Measurements from ENCODE around the gene STN1.

The STN1 gene

DNA sequence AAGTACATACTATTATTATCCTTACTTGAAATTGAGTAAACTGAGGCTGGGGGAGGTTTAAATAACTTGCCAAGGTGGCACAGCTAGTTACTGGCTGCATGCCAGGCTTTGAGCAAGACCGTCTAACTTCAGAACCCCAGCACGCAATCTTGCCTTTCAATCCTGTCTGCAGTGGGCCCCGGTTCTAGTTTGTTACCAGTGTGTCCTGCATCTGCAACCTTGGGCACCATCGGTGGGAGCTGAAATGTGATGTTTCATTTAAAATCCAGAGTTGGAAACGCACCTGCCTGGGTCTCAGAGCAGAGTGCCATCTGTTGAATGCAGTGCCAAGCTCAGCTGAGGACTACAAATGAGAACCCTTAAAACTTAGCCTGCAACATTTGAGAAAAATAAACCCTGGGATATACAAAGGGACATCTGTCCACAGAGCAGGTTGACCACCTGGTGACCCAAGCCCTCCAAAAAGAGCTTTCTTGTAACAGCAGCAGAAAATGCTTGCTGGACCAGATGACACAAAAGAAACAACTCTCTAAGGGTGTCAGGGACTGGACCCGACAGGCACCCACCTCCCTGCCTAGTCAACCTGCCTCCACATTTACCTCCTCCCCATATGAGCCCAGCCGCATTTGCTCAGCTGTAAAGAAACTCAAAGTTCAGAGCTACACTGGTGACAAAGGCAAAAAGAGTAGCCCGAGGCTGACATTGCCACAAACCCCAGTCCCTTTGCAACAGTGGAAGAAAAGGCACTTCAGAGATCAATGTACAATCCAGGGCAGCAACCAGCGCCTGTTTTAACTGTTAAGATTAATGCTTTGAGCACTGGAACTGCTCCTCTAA, 64.3 kb downstream of the STN1 start:
- peak overlapping the region in 1 of 2 donors; percentile 75 for H3K9ac ChIP-seq (ENCODE audit: low read length in 2 of 2)
- H3K27ac ChIP-seq (ENCODE audit: low read length): peak overlapping the region; percentile 74
- H3K4me3 ChIP-seq (ENCODE audit: low read length in 2 of 2): peak overlapping the region; percentile 74 to 77
- no peaks in the 10 kb centered on the region for H3K36me3 ChIP-seq (ENCODE audit: control insufficient read depth in 2 of 2, insufficient read depth in 2 of 2, low read length in 2 of 2)
- peaks cover 55% of the 10 kb centered on the region for H3K4me1 ChIP-seq (ENCODE audit: control insufficient read depth, insufficient read depth, low read length)
- H3K9me3 ChIP-seq (ENCODE audit: control insufficient read depth in 2 of 2, low read length in 2 of 2): no peaks in the 10 kb centered on the region
- no peaks in the 10 kb centered on the region for H3K27me3 ChIP-seq (ENCODE audit: control insufficient read depth in 1 of 2, insufficient read depth in 2 of 2, low read length in 2 of 2)

DNA sequence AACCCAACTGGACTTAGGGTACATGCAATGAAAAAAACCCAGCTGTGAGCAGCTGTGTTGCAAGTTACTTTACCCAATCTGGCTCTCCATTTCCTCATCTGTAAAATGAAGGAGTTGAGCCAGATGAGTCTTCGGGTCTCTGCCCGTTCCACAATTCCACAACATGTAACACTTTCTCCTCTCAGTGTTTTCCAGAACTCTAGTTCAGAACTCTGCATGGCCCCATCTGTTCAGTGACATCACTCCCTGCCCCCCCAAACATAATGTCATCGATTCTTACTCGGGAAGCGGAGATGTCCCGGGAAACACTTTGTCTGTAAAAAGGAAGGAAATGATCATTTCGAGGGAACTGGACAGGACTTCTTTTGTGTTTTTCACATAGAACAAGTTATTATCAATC, 65.1 kb downstream of the STN1 start:
- Histone ChIP-seq H3K9me3 (ENCODE audit: control insufficient read depth in 2 of 2, low read length in 2 of 2) (no peaks in the 10 kb centered on the region), H3K36me3 (ENCODE audit: control insufficient read depth in 2 of 2, insufficient read depth in 2 of 2, low read length in 2 of 2) (no peaks in the 10 kb centered on the region), H3K4me1 (ENCODE audit: control insufficient read depth, insufficient read depth, low read length) (peaks cover 55% of the 10 kb centered on the region), H3K9ac (ENCODE audit: low read length in 2 of 2) (peak overlapping the region in 1 of 2 donors; percentile 75), H3K27ac (ENCODE audit: low read length) (peak overlapping the region; percentile 74), H3K27me3 (ENCODE audit: control insufficient read depth in 1 of 2, insufficient read depth in 2 of 2, low read length in 2 of 2) (no peaks in the 10 kb centered on the region), H3K4me3 (ENCODE audit: low read length in 2 of 2) (peak overlapping the region in 1 of 2 donors; percentile 22)

DNA sequence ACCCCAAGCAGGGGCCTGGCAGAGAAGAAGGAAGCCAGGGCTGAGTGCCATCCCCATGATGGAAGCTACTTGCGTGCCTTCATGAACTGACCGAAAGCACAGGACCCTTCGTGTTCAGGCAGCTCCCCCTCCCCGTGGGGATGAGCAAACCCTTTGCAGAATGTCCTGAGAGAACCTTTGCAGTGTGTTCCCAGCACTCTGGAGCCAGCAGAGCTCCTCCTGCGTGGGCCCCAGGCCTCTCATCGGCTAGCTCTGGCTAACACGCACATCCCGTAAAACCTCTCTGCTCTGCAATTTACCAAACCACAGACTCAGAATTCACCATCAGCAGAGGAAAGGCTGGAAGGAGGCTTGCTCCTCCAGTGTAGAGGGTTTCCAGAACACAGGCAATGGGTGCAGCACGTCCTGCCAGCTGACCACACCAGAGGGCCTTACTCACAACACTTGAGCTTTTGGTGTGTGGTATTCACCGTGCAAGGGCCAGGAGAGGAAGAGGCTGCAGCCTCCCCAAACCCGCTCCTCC, 65.7 kb downstream of the STN1 start:
- Histone ChIP-seq H3K4me3 (ENCODE audit: low read length in 2 of 2) (peak overlapping the region in 1 of 2 donors; percentile 29), H3K36me3 (ENCODE audit: control insufficient read depth in 2 of 2, insufficient read depth in 2 of 2, low read length in 2 of 2) (no peaks in the 10 kb centered on the region), H3K9ac (ENCODE audit: low read length in 2 of 2) (peak overlapping the region; percentile 12 to 42), H3K4me1 (ENCODE audit: control insufficient read depth, insufficient read depth, low read length) (peaks cover 55% of the 10 kb centered on the region), H3K27ac (ENCODE audit: low read length) (peak overlapping the region; percentile 74), H3K27me3 (ENCODE audit: control insufficient read depth in 1 of 2, insufficient read depth in 2 of 2, low read length in 2 of 2) (no peaks in the 10 kb centered on the region), H3K9me3 (ENCODE audit: control insufficient read depth in 2 of 2, low read length in 2 of 2) (no peaks in the 10 kb centered on the region)

DNA sequence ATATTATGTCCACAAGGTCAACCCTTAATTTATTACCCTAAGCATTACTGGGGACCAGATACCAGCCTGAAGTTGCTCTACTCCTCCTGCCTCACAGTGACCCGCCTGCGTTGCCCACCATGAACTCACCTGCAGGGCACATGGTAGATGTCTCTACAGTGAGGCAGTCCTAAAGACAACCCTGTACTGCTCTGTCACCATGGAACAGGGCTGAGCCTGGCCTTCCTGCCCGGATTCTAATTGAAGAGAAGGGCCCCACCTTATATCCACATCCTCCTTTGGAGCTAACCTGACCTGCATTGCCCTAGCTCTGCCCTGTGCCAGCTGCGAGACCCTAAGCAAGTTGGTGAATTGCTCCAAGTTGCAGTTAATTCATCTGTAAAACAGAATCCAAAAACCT, 66.7 kb downstream of the STN1 start:
- Histone ChIP-seq H3K4me1 (ENCODE audit: control insufficient read depth, insufficient read depth, low read length) (peaks cover 58% of the 10 kb centered on the region), H3K27ac (ENCODE audit: low read length) (peak overlapping the region; percentile 74), H3K9ac (ENCODE audit: low read length in 2 of 2) (no peak overlapping the region), H3K36me3 (ENCODE audit: control insufficient read depth in 2 of 2, insufficient read depth in 2 of 2, low read length in 2 of 2) (no peaks in the 10 kb centered on the region), H3K27me3 (ENCODE audit: control insufficient read depth in 1 of 2, insufficient read depth in 2 of 2, low read length in 2 of 2) (no peaks in the 10 kb centered on the region), H3K4me3 (ENCODE audit: low read length in 2 of 2) (no peak overlapping the region), H3K9me3 (ENCODE audit: control insufficient read depth in 2 of 2, low read length in 2 of 2) (no peaks in the 10 kb centered on the region)

DNA sequence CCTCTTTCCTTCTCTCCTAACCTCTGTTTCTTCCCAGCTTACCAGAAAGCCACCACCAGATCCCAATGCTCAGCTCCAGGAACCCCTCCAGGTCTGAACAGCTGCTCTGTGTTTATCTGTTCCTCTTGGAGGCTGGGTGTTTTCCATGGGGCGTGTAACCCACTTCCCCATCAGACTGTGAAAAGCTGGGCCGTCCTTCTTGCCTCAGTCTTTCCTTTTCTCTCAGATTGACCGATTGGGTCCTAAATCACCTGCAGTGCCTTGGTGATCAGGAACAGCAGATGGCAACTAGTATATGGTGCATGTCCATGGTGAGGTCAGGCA, 67.5 kb downstream of the STN1 start:
- H3K4me1 ChIP-seq (ENCODE audit: control insufficient read depth, insufficient read depth, low read length): peaks cover 52% of the 10 kb centered on the region
- peak overlapping the region in 1 of 2 donors; percentile 1 for H3K9ac ChIP-seq (ENCODE audit: low read length in 2 of 2)
- H3K27ac ChIP-seq (ENCODE audit: low read length): peak overlapping the region; percentile 69
- H3K9me3 ChIP-seq (ENCODE audit: control insufficient read depth in 2 of 2, low read length in 2 of 2): no peaks in the 10 kb centered on the region
- H3K36me3 ChIP-seq (ENCODE audit: control insufficient read depth in 2 of 2, insufficient read depth in 2 of 2, low read length in 2 of 2): no peaks in the 10 kb centered on the region
- H3K27me3 ChIP-seq (ENCODE audit: control insufficient read depth in 1 of 2, insufficient read depth in 2 of 2, low read length in 2 of 2): no peaks in the 10 kb centered on the region
- H3K4me3 ChIP-seq (ENCODE audit: low read length in 2 of 2): peak overlapping the region in 1 of 2 donors; percentile 25

DNA sequence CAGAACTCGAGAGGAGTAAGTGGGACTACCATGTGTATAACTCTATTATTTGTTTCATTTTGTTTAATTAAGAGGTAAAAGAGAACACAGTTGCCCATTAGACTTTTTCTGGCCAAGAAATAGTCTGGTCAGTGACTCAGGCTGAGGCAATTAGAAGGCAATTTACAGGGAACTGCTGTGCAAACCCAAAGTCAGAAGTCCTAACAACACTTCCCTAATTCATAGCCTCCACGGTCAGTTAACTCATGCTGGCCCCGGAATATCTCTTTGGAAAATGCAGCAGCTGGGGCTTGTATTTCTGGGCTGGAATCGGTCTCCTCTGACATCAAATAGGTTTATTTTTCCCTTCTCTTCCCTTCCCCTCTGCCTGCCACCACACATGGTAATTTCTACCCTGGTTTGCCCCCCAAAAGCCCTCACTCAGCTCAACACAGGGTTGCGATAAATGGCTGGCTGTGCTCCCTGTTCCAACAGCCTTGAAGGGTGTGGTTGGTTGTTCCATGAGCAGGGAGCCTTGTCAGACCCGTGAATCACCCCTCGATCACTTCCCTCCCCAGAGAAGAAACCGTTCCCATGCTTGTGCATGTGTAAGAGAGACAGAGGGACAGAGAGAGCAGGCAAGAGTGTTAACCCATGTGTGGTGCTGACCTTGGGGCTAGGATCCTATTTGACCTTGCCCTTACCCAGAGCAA, 68.0 kb downstream of the STN1 start:
- Histone ChIP-seq H3K36me3 (ENCODE audit: control insufficient read depth in 2 of 2, insufficient read depth in 2 of 2, low read length in 2 of 2) (no peaks in the 10 kb centered on the region), H3K27me3 (ENCODE audit: control insufficient read depth in 1 of 2, insufficient read depth in 2 of 2, low read length in 2 of 2) (no peaks in the 10 kb centered on the region), H3K4me3 (ENCODE audit: low read length in 2 of 2) (no peak overlapping the region), H3K9me3 (ENCODE audit: control insufficient read depth in 2 of 2, low read length in 2 of 2) (no peaks in the 10 kb centered on the region), H3K27ac (ENCODE audit: low read length) (peak overlapping the region; percentile 69), H3K9ac (ENCODE audit: low read length in 2 of 2) (peak overlapping the region; percentile 1 to 29), H3K4me1 (ENCODE audit: control insufficient read depth, insufficient read depth, low read length) (peaks cover 52% of the 10 kb centered on the region)

DNA sequence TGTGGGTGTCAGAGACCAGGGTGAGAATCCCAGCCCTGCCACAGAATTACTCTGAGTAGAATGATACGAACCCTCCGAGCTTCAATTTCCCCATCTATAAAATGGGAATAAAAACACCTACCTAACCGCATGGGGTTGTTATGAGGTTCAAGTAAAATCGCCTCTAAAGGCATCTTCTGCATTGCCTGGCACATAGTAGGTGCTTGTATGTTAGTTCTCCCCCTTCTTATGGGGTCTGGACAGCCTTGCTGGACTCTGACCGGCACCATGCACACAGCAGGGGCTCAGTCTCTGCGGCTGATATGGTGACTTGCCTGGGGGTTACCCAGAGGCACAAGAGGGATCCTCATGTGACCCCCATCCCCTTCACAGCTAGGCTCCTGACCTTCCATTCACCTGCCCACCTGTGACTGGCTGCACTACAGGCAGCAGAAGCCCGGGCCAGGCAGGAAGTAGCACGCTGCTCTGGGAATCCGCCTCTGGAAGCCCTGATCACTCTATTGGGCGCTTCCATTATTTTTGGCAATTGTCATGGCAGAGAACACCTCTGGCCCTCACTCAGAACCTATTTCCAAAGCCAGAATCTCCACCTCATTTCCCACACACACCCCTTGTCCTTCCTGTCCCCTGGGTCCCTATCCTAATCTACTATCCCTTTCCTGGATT, 68.6 kb downstream of the STN1 start:
- Histone ChIP-seq H3K4me1 (ENCODE audit: control insufficient read depth, insufficient read depth, low read length) (peaks cover 49% of the 10 kb centered on the region), H3K9ac (ENCODE audit: low read length in 2 of 2) (no peak overlapping the region), H3K4me3 (ENCODE audit: low read length in 2 of 2) (no peak overlapping the region), H3K27me3 (ENCODE audit: control insufficient read depth in 1 of 2, insufficient read depth in 2 of 2, low read length in 2 of 2) (no peaks in the 10 kb centered on the region), H3K36me3 (ENCODE audit: control insufficient read depth in 2 of 2, insufficient read depth in 2 of 2, low read length in 2 of 2) (no peaks in the 10 kb centered on the region), H3K27ac (ENCODE audit: low read length) (peak overlapping the region; percentile 69), H3K9me3 (ENCODE audit: control insufficient read depth in 2 of 2, low read length in 2 of 2) (no peaks in the 10 kb centered on the region)

DNA sequence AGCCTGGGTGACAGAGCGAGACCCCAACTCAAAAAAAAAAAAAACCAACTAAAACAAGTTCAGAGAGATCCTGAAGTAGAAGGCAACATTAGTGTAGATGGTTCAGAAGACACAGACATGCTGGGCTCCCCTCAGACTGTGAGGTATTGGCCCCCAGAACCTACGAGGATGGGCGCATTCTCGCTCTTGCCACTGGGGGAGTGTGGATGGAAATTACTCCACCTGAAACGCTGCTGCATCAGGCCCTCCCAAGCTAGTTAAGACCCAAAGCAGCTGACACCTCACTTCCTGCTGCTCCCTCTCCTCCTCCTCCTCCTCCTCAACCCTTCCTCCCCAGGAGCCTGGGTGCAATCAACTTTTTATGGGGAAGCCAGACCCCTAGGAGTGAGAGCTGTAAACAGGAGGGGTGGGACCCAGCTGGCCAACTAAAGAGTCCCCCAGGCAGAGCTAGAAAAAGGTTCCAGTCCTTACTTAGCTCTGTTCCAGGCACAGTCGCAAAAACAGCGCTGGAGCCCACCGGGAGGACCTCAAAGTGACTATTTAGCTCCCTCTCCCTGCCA, 70.0 kb downstream of the STN1 start:
- no peak overlapping the region for H3K9ac ChIP-seq (ENCODE audit: low read length in 2 of 2)
- no peak overlapping the region for H3K27ac ChIP-seq (ENCODE audit: low read length)
- no peaks in the 10 kb centered on the region for H3K9me3 ChIP-seq (ENCODE audit: control insufficient read depth in 2 of 2, low read length in 2 of 2)
- H3K27me3 ChIP-seq (ENCODE audit: control insufficient read depth in 1 of 2, insufficient read depth in 2 of 2, low read length in 2 of 2): no peaks in the 10 kb centered on the region
- no peaks in the 10 kb centered on the region for H3K36me3 ChIP-seq (ENCODE audit: control insufficient read depth in 2 of 2, insufficient read depth in 2 of 2, low read length in 2 of 2)
- peaks cover 49% of the 10 kb centered on the region for H3K4me1 ChIP-seq (ENCODE audit: control insufficient read depth, insufficient read depth, low read length)
- no peak overlapping the region for H3K4me3 ChIP-seq (ENCODE audit: low read length in 2 of 2)

DNA sequence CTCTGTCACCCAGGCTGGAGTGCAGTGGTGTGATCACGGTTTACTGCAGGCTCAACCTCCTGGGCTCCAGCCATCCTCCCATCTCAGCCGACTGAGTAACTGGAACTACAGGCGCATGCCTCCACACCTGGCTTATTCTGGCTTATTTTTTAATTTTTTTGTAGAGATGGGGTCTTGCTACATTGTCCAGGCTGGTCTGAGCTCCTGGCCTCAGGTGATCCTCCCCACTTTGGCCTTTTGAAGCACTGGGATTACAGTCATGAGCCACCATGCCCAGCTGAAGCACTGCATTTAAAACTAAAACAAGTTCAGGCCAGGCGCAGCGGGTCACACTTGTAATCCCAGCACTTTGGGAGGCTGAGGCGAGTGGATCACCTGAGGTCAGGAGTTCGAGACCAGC, 70.6 kb downstream of the STN1 start:
- Histone ChIP-seq H3K27me3 (ENCODE audit: control insufficient read depth in 1 of 2, insufficient read depth in 2 of 2, low read length in 2 of 2) (no peaks in the 10 kb centered on the region), H3K36me3 (ENCODE audit: control insufficient read depth in 2 of 2, insufficient read depth in 2 of 2, low read length in 2 of 2) (no peaks in the 10 kb centered on the region), H3K4me1 (ENCODE audit: control insufficient read depth, insufficient read depth, low read length) (peaks cover 43% of the 10 kb centered on the region), H3K27ac (ENCODE audit: low read length) (no peak overlapping the region), H3K9me3 (ENCODE audit: control insufficient read depth in 2 of 2, low read length in 2 of 2) (no peaks in the 10 kb centered on the region), H3K4me3 (ENCODE audit: low read length in 2 of 2) (no peak overlapping the region), H3K9ac (ENCODE audit: low read length in 2 of 2) (no peak overlapping the region)

DNA sequence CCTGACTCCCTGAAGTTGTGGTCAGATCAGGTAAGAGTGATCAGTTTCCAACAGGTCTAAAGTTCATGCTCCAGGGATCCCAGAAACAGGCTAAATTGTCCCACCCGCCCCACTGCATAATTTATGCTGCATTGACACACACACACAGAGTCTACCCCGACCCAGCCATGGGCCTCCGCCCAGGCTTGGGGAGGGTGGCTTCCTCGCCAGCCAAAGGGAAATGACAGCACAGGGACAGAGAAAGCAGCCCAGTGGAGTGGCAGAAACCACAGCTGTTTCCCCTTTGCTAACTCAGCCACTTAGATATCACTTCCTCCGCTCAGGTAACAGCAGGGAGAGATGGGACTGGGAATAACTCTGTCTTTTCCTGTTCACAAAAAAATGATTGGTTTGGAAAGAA, 72.0 kb downstream of the STN1 start:
- Histone ChIP-seq H3K9ac (ENCODE audit: low read length in 2 of 2) (no peak overlapping the region), H3K27ac (ENCODE audit: low read length) (no peak overlapping the region), H3K4me1 (ENCODE audit: control insufficient read depth, insufficient read depth, low read length) (peaks cover 33% of the 10 kb centered on the region)

More for the DNA sequence above, 72.0 kb downstream of the STN1 start:
- no peak overlapping the region for H3K4me3 ChIP-seq (ENCODE audit: low read length in 2 of 2)
- H3K36me3 ChIP-seq (ENCODE audit: control insufficient read depth in 2 of 2, insufficient read depth in 2 of 2, low read length in 2 of 2): no peaks in the 10 kb centered on the region
- H3K9me3 ChIP-seq (ENCODE audit: control insufficient read depth in 2 of 2, low read length in 2 of 2): no peaks in the 10 kb centered on the region
- H3K27me3 ChIP-seq (ENCODE audit: control insufficient read depth in 1 of 2, insufficient read depth in 2 of 2, low read length in 2 of 2): no peaks in the 10 kb centered on the region
